ENCODE results near the gene SNX20.

DNA sequence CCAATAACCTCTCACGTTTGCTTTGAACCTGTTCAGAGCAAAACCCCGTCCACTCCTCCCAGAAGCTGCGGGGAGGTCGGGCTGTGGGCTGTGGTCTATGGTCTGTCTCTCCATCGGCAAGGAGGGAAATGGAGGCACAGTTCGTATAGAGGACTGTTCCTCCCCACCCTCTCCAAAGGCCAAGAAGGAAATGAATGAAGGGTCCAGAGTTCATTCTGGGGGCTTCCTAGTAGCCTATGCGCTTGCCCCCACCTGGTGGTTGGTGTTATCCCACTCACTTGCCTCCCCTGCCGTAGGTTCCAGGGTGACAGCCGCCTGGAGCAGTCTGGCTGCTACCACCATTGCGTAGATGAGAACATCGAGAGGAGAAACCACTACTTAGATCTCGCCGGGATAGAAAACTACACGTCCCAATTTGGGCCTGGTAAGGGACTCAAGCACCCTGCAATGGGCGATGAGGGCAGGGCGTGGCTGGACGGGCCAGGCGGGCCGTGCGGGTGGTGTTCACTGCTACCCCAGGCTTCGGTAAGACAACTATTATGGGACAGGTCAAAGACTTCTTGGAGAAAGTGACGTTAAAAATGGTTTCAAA is 49.0 kb downstream of the SNX20 start:
- TF ChIP-seq CTCF (IDR thresholded peaks at IDR 0.05 in 8 of 11, conservative IDR thresholded peaks at IDR 0.05 in 3 of 11) (no peak), POLR2A (IDR thresholded peaks at IDR 0.05) (no peak)

All from spleen (tissue), 7 donors.